ENCODE results near the gene SLC7A8.

Gene SLC7A8

DNA sequence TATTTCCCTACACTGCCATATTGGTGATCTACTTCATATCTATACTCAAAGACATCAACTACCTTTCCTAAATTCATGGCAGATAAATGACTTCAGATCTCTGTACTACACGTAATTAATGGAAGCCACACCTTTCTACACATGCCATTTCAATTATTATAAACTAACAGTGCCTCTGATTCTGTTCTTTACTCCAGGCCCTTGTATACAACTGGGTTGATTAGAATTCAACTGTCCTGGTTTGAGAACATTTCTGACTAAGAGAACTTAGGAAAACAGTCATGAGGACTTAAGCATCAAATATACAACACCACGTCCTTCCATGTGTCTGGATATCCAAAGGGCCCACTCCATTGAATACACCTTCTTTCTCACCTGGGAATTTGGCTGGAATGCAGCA lies 90.4 kb downstream of the SLC7A8 start:
- TF ChIP-seq, protein P1, sequence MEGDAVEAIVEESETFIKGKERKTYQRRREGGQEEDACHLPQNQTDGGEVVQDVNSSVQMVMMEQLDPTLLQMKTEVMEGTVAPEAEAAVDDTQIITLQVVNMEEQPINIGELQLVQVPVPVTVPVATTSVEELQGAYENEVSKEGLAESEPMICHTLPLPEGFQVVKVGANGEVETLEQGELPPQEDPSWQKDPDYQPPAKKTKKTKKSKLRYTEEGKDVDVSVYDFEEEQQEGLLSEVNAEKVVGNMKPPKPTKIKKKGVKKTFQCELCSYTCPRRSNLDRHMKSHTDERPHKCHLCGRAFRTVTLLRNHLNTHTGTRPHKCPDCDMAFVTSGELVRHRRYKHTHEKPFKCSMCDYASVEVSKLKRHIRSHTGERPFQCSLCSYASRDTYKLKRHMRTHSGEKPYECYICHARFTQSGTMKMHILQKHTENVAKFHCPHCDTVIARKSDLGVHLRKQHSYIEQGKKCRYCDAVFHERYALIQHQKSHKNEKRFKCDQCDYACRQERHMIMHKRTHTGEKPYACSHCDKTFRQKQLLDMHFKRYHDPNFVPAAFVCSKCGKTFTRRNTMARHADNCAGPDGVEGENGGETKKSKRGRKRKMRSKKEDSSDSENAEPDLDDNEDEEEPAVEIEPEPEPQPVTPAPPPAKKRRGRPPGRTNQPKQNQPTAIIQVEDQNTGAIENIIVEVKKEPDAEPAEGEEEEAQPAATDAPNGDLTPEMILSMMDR (IDR thresholded peaks at IDR 0.05; ENCODE audit: borderline replicate concordance, insufficient read depth, low read depth, low read length) = no peak
- no peak overlapping the region for H3K4me3 ChIP-seq (ENCODE audit: low read depth, low read length)

DNA sequence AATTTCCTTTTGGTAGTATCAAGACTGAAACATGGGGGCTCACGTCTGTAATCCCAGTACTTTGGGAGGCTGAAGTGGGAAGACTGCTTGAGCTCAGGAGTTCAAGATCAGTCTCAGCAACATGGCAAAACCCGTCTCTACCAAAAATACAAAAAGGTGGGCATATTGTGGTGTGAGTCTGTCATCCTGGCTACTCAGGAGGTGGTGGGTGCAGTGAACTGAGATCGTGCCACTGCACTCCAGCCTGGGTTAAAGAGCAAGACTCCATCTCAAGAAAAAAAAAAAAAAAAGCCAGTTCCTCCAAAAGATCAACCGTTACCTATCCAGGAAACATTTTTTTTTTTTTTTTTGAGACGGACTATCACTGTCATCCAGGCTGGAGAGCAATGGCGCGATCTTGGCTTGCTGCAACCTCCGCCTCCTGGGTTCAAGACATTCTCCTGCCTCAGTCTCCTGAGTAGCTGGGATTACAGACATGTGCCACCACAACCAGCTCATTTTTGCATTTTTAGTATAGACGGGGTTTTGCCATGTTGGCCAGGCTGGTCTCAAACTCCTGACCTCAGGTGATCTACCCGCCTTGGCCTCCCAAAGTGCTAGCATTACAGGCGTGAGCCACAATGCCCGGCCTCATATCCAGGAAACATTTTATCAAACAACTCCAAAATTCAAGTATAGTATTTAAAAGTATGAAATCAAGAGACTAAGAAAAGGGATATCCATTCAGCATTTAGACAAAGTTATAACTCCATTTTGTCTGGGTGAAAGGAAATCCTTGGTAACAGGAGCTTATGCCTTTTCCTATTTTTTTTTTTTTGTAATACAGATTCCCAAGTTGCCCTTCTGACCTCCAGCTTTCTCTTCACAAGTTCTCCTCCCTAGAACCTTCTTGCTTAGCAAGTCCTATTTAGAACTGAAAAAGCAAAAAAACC lies 91.9 kb downstream of the SLC7A8 start:
- H3K4me3 ChIP-seq (ENCODE audit: low read depth, low read length) = no peak overlapping the region
- TF ChIP-seq, protein P1 (IDR thresholded peaks at IDR 0.05; ENCODE audit: borderline replicate concordance, insufficient read depth, low read depth, low read length) = no peak

DNA sequence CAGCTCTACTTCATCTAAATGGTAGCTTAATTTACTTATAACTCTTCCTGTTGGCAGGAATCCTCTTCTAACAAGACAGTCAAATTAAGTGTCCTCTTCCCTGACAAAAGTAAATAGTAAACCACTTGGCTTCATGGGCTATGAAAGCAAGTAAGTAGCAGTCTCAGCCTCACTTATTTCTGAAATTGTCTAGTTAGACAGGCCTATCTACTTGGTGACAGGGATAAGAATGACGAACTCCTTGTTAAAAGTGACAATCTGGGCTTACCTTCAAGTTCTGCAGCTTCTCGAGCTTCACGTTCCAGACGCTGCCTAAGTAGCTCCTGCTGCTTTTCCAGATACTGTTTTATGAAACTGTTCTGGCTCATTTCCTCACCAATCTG lies 93.2 kb downstream of the SLC7A8 start:
- TF ChIP-seq, protein P1 (IDR thresholded peaks at IDR 0.05; ENCODE audit: borderline replicate concordance, insufficient read depth, low read depth, low read length) = no peak

DNA sequence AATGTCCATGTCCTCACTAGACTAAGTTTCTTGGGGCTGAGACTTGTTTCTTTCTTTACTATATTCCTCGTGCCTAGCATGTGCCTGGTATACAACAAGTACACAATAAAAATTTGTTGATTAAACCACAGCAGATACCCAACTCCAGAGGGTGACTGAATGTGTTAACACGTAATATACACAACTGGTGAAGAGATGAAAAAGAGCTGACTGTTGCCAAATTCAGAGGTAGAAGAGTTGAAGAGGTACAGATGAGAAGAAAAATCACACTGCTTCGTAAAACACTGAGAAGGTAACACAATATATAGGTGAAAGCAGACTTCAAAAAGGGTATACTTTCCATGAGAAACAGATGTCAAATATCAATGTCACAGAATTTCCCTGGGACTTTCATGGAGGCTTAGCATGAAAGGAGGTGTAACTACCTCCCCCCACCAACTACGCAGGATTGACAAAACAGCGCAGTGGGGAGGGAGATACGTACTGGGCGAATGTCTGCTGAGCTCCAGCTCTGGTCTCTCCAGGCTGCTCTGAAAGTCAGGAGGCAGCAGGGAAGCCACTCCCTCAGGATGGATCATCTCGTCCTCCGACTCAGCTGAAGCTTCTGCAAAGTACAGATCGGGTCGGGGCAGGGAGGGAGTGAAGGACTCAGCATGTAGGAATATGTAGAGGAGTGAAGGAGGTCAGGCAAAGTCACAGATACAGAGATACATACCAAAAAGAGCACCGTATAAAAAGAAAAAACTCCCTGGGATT lies 93.8 kb downstream of the SLC7A8 start:
- no peak overlapping the region for H3K4me3 ChIP-seq (ENCODE audit: low read depth, low read length)
- TF ChIP-seq, protein P1 (IDR thresholded peaks at IDR 0.05; ENCODE audit: borderline replicate concordance, insufficient read depth, low read depth, low read length) = no peak

More for the DNA sequence above, 93.2 kb downstream of the SLC7A8 start:
- no peak overlapping the region for H3K4me3 ChIP-seq (ENCODE audit: low read depth, low read length)

DNA sequence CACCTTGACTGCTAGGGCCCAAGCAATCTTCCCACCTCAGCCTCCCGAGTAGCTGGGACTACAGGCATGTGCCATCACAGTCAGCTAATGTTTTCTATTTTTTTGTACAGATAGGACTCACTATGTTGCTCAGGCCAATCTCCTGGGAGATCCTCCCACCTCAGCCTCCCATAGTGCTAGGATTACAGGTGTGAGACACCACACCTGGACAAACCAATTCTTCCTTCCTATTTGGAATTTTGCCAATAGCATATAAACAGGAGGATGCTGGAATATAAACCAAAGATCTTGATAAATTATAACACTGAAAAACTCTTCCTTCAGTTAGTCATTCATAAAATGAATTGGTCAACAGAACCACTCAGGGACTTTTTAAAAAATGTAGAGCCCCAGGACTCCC lies 96.9 kb downstream of the SLC7A8 start:
- TF ChIP-seq, protein P1 (IDR thresholded peaks at IDR 0.05; ENCODE audit: borderline replicate concordance, insufficient read depth, low read depth, low read length) = no peak
- no peak overlapping the region for H3K4me3 ChIP-seq (ENCODE audit: low read depth, low read length)

DNA sequence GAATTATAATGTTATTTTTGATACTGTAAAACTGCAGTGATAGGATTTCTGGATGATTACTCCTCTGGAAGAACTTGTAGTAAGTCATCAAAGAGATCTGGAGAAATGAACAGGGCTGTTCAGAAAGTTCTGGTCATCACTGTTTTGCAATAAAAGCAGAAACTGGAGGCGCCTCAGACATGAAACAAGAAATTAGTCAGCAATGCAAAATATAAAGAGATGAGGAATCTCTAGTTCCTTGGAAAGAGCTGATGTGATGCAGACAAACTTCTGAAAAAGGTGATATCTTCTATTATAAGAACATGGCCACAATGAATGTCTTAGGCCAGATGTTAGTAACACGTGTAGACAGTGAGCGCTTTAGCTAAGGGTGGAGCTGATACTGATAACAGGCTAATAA lies 98.0 kb downstream of the SLC7A8 start:
- TF ChIP-seq, protein P1 (IDR thresholded peaks at IDR 0.05; ENCODE audit: borderline replicate concordance, insufficient read depth, low read depth, low read length) = no peak

More for the DNA sequence above, 98.0 kb downstream of the SLC7A8 start:
- no peak overlapping the region for H3K4me3 ChIP-seq (ENCODE audit: low read depth, low read length)
